SU-DHL-6 (cell line): ENCODE data around the gene KDM4B.

Source experiments
- H2AFZ ChIP-seq: fragments of 200-600 bp; sonication (generic); 2 replicates; pipeline ENCODE4 v1.6.1; 2014; ENCODE audit warnings: low read depth, mild to moderate bottlenecking, moderate library complexity, mixed read lengths, antibody characterized with exemption, low read length; ENCODE audit not compliant: severe bottlenecking
- H3F3A ChIP-seq: fragments of 200-600 bp; shearing (Covaris generic); 2 replicates; pipeline ENCODE4 v1.6.0; 2016; ENCODE audit warnings: antibody characterized with exemption, mild to moderate bottlenecking; ENCODE audit not compliant: insufficient read depth
- H3K27ac ChIP-seq: fragments of 200-600 bp; sonication (generic); 2 replicates; pipeline ENCODE4 v1.5.1; 2016; ENCODE audit warnings: low read depth, mild to moderate bottlenecking, low read length, moderate library complexity, mixed read lengths
- H3K27me3 ChIP-seq: fragments of 200-600 bp; sonication (generic), shearing (Covaris generic); 2 replicates; pipeline ENCODE4 v1.6.0; 2014; ENCODE audit warnings: mild to moderate bottlenecking, low read length
- H3K36me3 ChIP-seq: fragments of 200-600 bp; sonication (generic); 2 replicates; pipeline ENCODE4 v1.6.1; 2014; ENCODE audit warnings: mild to moderate bottlenecking, low read length, mixed read lengths
- H3K4me2 ChIP-seq: fragments of 300-600, 200-600 bp; shearing (Covaris generic), sonication (generic); 2 replicates; pipeline ENCODE4 v1.6.0; 2014; ENCODE audit warnings: low read length, low read depth, mild to moderate bottlenecking; ENCODE audit not compliant: poor library complexity, severe bottlenecking
- H3K4me3 ChIP-seq: fragments of 200-600 bp; sonication (generic); 2 replicates; pipeline ENCODE4 v1.5.1; 2014; ENCODE audit warnings: antibody characterized with exemption, low read length, mild to moderate bottlenecking, mixed read lengths; ENCODE audit not compliant: insufficient read depth, poor library complexity, severe bottlenecking
- H3K79me2 ChIP-seq: fragments of 200-600 bp; sonication (generic); 2 replicates; pipeline ENCODE4 v1.6.1; 2014; ENCODE audit warnings: mild to moderate bottlenecking, low read length, moderate library complexity; ENCODE audit not compliant: insufficient read depth
- H3K9ac ChIP-seq: fragments of 200-600 bp; sonication (generic); 2 replicates; pipeline ENCODE4 v1.7.0; 2014; ENCODE audit warnings: mild to moderate bottlenecking, low read length
- H3K9me2 ChIP-seq: fragments of 200-600 bp; sonication (generic); replicated peaks from 2 replicates; pipeline ENCODE4 v1.6.1; 2014; ENCODE audit warnings: low read length; ENCODE audit not compliant: insufficient read depth
- H3K9me3 ChIP-seq: fragments of 200-600 bp; sonication (generic); 2 replicates; pipeline ENCODE4 v1.6.1; 2014; ENCODE audit warnings: low read length, mixed read lengths; ENCODE audit not compliant: insufficient read depth
- H4K20me1 ChIP-seq: fragments of 200-600 bp; sonication (generic); 2 replicates; pipeline ENCODE4 v1.6.1; 2014; ENCODE audit warnings: low read depth, mild to moderate bottlenecking, antibody characterized with exemption, low read length, moderate library complexity, mixed read lengths
- EZH2phosphoT487 ChIP-seq: fragments of 200-600 bp; sonication (generic), shearing (Covaris generic); conservative IDR thresholded peaks from 2 replicates; pipeline ENCODE4 v1.6.1; 2018; ENCODE audit warnings: mild to moderate bottlenecking, antibody characterized with exemption, low read length, moderate library complexity, mixed read lengths
- TF ChIP-seq, protein P1 (sequence below): fragments of 200-600 bp; sonication (generic); IDR thresholded peaks from one replicate; pipeline ENCODE4 v1.5.1; 2017; ENCODE audit warnings: antibody characterized with exemption, mild to moderate bottlenecking, low read length, moderate library complexity; ENCODE audit not compliant: insufficient read depth, poor library complexity, severe bottlenecking

KDM4B gene

GRCh38 chr19:5091018-5091683, 122.2 kb downstream of the KDM4B start:
- no peaks in the 10 kb centered on the region for H4K20me1 ChIP-seq
- H3K27me3 ChIP-seq: no peaks in the 10 kb centered on the region
- H3F3A ChIP-seq: no peaks in the 10 kb centered on the region
- no peak overlapping the region for H3K4me2 ChIP-seq
- no peaks in the 10 kb centered on the region for H3K79me2 ChIP-seq
- H3K4me3 ChIP-seq: no peak overlapping the region
- no peak overlapping the region for H3K27ac ChIP-seq
- no peak overlapping the region for H3K9ac ChIP-seq
- no peaks in the 10 kb centered on the region for H3K9me3 ChIP-seq
- no peaks in the 10 kb centered on the region for H3K9me2 ChIP-seq
- H3K36me3 ChIP-seq: no peaks in the 10 kb centered on the region
- TF ChIP-seq EZH2phosphoT487: no peak
- TF ChIP-seq, protein P1, sequence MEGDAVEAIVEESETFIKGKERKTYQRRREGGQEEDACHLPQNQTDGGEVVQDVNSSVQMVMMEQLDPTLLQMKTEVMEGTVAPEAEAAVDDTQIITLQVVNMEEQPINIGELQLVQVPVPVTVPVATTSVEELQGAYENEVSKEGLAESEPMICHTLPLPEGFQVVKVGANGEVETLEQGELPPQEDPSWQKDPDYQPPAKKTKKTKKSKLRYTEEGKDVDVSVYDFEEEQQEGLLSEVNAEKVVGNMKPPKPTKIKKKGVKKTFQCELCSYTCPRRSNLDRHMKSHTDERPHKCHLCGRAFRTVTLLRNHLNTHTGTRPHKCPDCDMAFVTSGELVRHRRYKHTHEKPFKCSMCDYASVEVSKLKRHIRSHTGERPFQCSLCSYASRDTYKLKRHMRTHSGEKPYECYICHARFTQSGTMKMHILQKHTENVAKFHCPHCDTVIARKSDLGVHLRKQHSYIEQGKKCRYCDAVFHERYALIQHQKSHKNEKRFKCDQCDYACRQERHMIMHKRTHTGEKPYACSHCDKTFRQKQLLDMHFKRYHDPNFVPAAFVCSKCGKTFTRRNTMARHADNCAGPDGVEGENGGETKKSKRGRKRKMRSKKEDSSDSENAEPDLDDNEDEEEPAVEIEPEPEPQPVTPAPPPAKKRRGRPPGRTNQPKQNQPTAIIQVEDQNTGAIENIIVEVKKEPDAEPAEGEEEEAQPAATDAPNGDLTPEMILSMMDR: no peak
- H2AFZ ChIP-seq: no peak overlapping the region

DNA sequence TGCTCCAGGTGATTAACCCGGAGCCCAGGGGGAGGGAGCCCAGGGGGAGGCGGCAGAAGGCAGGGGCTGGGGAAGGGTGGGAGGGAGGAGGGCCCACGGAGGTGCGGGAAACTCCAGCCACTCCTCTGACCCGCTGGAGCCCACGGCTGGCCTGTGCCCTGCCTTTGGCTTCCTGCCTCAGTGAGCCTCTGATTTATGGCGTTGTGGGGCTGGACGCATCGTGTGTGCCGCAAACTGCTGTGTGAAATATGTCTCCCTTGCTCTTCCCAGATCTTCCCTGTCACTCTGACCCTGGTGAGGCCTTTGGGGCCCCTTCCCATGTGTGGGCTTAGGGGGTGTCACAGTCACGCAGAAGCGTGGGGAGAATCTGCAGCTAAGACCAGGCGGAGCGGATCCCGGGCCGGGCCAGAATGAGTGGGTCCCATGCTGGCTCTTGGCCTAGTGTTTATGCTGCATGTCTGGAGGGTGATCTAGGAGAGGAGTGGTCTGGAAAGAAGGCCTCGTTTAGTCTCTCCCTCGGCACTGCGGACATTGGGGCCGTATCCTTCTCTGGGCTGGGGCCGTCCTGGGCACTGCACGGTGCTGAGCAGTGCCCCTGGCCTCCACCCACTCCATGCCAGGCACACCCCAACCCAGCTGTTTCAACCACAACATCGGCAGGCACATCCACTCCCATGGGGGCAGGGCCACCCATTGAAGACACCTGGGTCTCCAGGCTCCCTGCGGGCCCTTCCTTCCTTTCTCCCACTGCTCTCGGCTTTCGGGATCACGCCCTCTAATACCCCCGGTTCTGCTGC, 123.0 kb downstream of the KDM4B start:
- Histone ChIP-seq H3K9me2 (no peaks in the 10 kb centered on the region), H3K4me3 (no peak overlapping the region), H3K27ac (no peak overlapping the region), H3K9ac (no peak overlapping the region), H3K36me3 (no peaks in the 10 kb centered on the region), H3K79me2 (no peaks in the 10 kb centered on the region), H3F3A (no peaks in the 10 kb centered on the region), H3K27me3 (no peaks in the 10 kb centered on the region), H4K20me1 (no peaks in the 10 kb centered on the region), H3K9me3 (no peaks in the 10 kb centered on the region), H2AFZ (no peak overlapping the region), H3K4me2 (no peak overlapping the region)
- TF ChIP-seq EZH2phosphoT487: no peak
- TF ChIP-seq, protein P1: no peak

- no peaks in the 10 kb centered on the region for H4K20me1 ChIP-seq
- no peak overlapping the region for H3K27ac ChIP-seq
- H3F3A ChIP-seq: no peaks in the 10 kb centered on the region
- no peak overlapping the region for H3K4me2 ChIP-seq
- H3K79me2 ChIP-seq: no peaks in the 10 kb centered on the region
- H3K4me3 ChIP-seq: no peak overlapping the region
- no peaks in the 10 kb centered on the region for H3K9me3 ChIP-seq
- no peak for TF ChIP-seq EZH2phosphoT487
- TF ChIP-seq, protein P1: no peak
- no peaks in the 10 kb centered on the region for H3K27me3 ChIP-seq
- H3K9ac ChIP-seq: no peak overlapping the region
- no peaks in the 10 kb centered on the region for H3K9me2 ChIP-seq
- no peaks in the 10 kb centered on the region for H3K36me3 ChIP-seq
- H2AFZ ChIP-seq: no peak overlapping the region
Observed at GRCh38 chr19:5092481-5092843, 123.5 kb downstream of the KDM4B start.
